Lung (tissue), 12 donors: ENCODE results near the gene TMEM89. TPM values are rescaled to one million over a fixed set of nuclear protein-coding genes. Genes with fewer than 3 reads are reported as not detected.

Experiments
- ATAC-seq: fragments of 200-7000 bp; cut with Tn5 transposase; one replicate; pipeline ENCODE4 v1.9.1; 2020; ENCODE audit warnings: moderate number of reproducible peaks; ENCODE audit not compliant: insufficient read depth, low FRiP score
- DNase-seq, 3 donors: peaks; one replicate each; pipeline ENCODE4 v3.0.0-alpha.2; 2013 to 2017
- H3K27ac ChIP-seq, 2 donors: one replicate each; pipeline ENCODE4 v1.5.1; 2013; ENCODE audit warnings: mild to moderate bottlenecking in 2 of 2, moderate library complexity in 2 of 2, control low read depth in 1 of 2, inconsistent platforms in 1 of 2, low read depth in 1 of 2, low read length in 1 of 2
- H3K27me3 ChIP-seq, 3 donors: one replicate each; pipeline ENCODE4 v1.5.1; 2013; ENCODE audit warnings: low read length in 2 of 3; ENCODE audit not compliant: control insufficient read depth in 3 of 3, insufficient read depth in 3 of 3
- H3K36me3 ChIP-seq, 4 donors: one replicate each; pipeline ENCODE4 v1.5.1; 2013; ENCODE audit warnings: low read length in 4 of 4, mild to moderate bottlenecking in 1 of 4, moderate library complexity in 1 of 4; ENCODE audit not compliant: control insufficient read depth in 4 of 4, insufficient read depth in 4 of 4
- H3K4me1 ChIP-seq, 5 donors: one replicate each; pipeline ENCODE4 v1.5.1; 2013; ENCODE audit warnings: low read length in 5 of 5, mild to moderate bottlenecking in 2 of 5, moderate library complexity in 1 of 5; ENCODE audit not compliant: control insufficient read depth in 5 of 5, insufficient read depth in 5 of 5
- H3K4me3 ChIP-seq: one replicate; pipeline ENCODE4 v1.5.1; 2013; ENCODE audit warnings: mild to moderate bottlenecking, control low read depth, moderate library complexity
- H3K9ac ChIP-seq, 2 donors: one replicate each; pipeline ENCODE4 v1.5.1; 2013; ENCODE audit warnings: low read length in 2 of 2, control low read depth in 1 of 2; ENCODE audit not compliant: insufficient read depth in 1 of 2
- H3K9me3 ChIP-seq, 4 donors: one replicate each; pipeline ENCODE4 v1.5.1; 2013; ENCODE audit warnings: low read length in 3 of 4, mild to moderate bottlenecking in 1 of 4, moderate library complexity in 1 of 4; ENCODE audit not compliant: control insufficient read depth in 4 of 4, insufficient read depth in 3 of 4
- WGBS, 2 donors: extraction: QIAGEN DNeasy Blood & Tissue Kit; methylation state at CpG; one replicate each; pipeline ENCODE4 v1.1.7; 2013; 5-methylcytosine and 5-hydroxymethylcytosine counted together
- polyA plus RNA-seq, 2 donors: library from polyadenylated mRNA; stranded (reverse); fragments of 200-250 nt; gene quantifications; one replicate each; pipeline ENCODE4 v1.2.1, GENCODE V29; 2013
- total RNA-seq, 2 donors: library from RNA; depleted of rRNA in 1 of 2; stranded (reverse); fragments of >200 nt in 1 of 2; gene quantifications; one replicate each; pipeline ENCODE4 v1.2.1, GENCODE V29; 2014 to 2021
- TF ChIP-seq, protein P1 (sequence below): IDR thresholded peaks from 2 replicates; pipeline ENCODE4 v1.5.1; 2012; ENCODE audit warnings: mild to moderate bottlenecking; ENCODE audit errors: control extremely low read depth, extremely low read depth
- donor health status: control.
- donor health status: control.
- donor health status: Bipolar disorder and iron deficiency.
- donor health status: healthy.
- donor health status: DM: yes; HTN: yes; CAD: no.

TMEM89 gene
- total and polyA plus RNA-seq, 4 donors = 0.22 TPM; not detected in 3

DNA sequence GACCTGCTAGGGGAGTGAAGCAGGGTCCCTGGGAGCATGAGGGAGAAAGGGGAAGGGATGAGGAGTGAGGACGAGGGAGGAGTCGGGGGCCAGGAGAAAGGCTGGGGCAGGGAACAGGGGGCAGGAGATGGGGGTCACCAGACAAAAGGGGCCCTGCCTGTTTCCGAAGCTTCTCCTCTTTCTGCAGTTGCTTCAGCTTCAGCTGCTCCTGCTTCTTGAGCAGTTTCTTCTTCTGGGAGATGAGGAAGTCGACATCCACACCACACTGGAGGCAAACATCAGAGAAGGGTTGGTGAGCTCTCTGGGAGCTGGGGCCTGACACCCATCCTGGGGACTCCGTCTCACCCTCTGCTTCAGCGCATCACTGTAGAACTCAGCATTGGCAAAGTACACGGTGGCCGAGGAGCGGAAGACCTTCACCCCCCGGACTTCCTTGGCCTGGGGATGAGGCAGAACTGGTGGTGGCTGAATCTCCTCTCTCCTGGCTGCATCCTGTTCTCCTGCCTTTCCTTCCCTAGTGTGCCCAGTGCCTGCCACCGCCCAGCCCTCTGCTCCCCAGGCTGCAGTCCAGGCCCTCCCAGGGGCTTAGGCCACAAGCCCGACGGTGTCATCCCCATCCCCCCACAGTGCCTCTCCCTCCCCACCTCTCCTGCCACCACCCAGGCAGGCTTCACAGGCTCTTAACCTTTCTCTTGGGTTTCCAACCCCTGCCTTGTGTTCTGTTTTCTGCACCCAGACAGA, 6.9 kb upstream of the TMEM89 start:
- Histone ChIP-seq H3K36me3 (peaks cover 0 to 49% (median 13%) of the 10 kb centered on the region in 4 donors), H3K27me3 (no peaks in the 10 kb centered on the region), H3K27ac (no peak overlapping the region), H3K4me3 (no peak overlapping the region), H3K9ac (no peak overlapping the region), H3K9me3 (no peaks in the 10 kb centered on the region), H3K4me1 (no peaks in the 10 kb centered on the region)
- WGBS, 2 donors = 85 to 88% methylated on average over 13 of the region's 13 CpGs
- ATAC-seq = no peak
- TF ChIP-seq, protein P1, sequence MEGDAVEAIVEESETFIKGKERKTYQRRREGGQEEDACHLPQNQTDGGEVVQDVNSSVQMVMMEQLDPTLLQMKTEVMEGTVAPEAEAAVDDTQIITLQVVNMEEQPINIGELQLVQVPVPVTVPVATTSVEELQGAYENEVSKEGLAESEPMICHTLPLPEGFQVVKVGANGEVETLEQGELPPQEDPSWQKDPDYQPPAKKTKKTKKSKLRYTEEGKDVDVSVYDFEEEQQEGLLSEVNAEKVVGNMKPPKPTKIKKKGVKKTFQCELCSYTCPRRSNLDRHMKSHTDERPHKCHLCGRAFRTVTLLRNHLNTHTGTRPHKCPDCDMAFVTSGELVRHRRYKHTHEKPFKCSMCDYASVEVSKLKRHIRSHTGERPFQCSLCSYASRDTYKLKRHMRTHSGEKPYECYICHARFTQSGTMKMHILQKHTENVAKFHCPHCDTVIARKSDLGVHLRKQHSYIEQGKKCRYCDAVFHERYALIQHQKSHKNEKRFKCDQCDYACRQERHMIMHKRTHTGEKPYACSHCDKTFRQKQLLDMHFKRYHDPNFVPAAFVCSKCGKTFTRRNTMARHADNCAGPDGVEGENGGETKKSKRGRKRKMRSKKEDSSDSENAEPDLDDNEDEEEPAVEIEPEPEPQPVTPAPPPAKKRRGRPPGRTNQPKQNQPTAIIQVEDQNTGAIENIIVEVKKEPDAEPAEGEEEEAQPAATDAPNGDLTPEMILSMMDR = no peak
- DNase-seq = no peak

DNA sequence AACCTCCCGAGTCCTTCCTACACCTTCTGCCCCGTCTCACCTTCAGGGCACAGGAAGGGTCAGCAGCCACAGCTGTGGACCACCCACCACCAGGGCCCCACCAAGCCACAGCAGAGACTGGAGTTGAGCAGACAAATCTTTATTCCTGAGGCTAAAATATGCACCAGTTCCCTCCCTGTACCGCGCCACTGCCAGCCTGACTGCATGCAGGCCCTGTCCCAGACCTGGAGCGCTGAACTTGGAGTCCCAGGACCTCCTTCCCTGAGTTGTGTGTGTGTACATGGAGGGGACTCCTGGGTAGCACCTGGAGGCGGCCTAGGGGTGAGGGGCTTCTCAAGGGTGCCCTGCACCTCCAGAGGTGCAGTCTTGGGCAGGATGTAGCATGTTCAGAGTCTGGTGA, 4.0 kb upstream of the TMEM89 start:
- DNase-seq (no peak), ATAC-seq (no peak)
- H3K4me1 ChIP-seq = no peaks in the 10 kb centered on the region
- peaks cover 0 to 3% (median 0%) of the 10 kb centered on the region in 4 donors for H3K9me3 ChIP-seq
- no peaks in the 10 kb centered on the region for H3K27me3 ChIP-seq
- H3K27ac ChIP-seq = no peak overlapping the region
- H3K9ac ChIP-seq = no peak overlapping the region
- TF ChIP-seq, protein P1 = no peak
- WGBS, 2 donors = 93 to 98% methylated on average over 6 of the region's 6 CpGs
- H3K4me3 ChIP-seq = no peak overlapping the region
- H3K36me3 ChIP-seq = peaks cover 0 to 26% (median 7%) of the 10 kb centered on the region in 4 donors

DNA sequence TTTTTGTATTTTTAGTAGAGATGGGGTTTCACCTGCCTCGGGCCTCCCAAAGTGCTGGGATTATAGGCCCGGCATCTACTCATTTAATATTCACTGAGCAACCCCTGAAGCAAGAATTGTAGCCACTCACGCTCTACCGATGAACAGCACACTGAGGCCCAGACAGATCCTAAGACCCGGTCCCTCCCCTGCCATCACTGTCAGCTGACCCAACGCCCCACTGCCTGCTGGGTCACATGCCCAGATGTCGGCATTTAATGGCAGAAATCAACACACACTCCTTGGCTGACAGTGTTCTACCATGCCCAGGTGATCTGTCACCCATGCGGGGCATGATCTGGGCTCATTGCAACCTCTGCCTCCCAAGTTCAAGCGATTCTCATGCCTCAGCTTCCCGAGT, 3.2 kb upstream of the TMEM89 start:
- Histone ChIP-seq H3K36me3 (peaks cover 0 to 26% (median 5%) of the 10 kb centered on the region in 4 donors), H3K9ac (no peak overlapping the region), H3K9me3 (peaks cover 0 to 3% (median 0%) of the 10 kb centered on the region in 4 donors), H3K27me3 (no peaks in the 10 kb centered on the region), H3K27ac (no peak overlapping the region), H3K4me1 (no peaks in the 10 kb centered on the region), H3K4me3 (no peak overlapping the region)
- TF ChIP-seq, protein P1 = no peak
- 94 to 96% methylated on average over 10 of the region's 10 CpGs for WGBS, 2 donors
- DNase-seq (no peak), ATAC-seq (no peak)
